Liver (tissue), 3 donors: ENCODE data around the gene PDE4B.

Experiments
- CTCF ChIP-seq: fragments of 150-350 bp; IDR thresholded peaks from 2 replicates; pipeline ENCODE4 v1.5.1; 2017; ENCODE audit warnings: improper control_type of control experiment, low read depth, low read length; ENCODE audit not compliant: missing input control
- JUND ChIP-seq, 2 donors: IDR thresholded peaks; 2 replicates each; pipeline ENCODE4 v1.6.1; 2016; ENCODE audit warnings: antibody characterized with exemption in 2 of 2
- SP1 ChIP-seq: IDR thresholded peaks from 2 replicates; pipeline ENCODE4 v1.6.1; 2018; ENCODE audit warnings: antibody characterized with exemption, mild to moderate bottlenecking
- TF ChIP-seq, protein P1 (sequence below): IDR thresholded peaks from 2 replicates; pipeline ENCODE4 v1.6.1; 2016; ENCODE audit warnings: antibody characterized with exemption, mild to moderate bottlenecking
- donor health status: healthy.
- donor health status: healthy.

DNA sequence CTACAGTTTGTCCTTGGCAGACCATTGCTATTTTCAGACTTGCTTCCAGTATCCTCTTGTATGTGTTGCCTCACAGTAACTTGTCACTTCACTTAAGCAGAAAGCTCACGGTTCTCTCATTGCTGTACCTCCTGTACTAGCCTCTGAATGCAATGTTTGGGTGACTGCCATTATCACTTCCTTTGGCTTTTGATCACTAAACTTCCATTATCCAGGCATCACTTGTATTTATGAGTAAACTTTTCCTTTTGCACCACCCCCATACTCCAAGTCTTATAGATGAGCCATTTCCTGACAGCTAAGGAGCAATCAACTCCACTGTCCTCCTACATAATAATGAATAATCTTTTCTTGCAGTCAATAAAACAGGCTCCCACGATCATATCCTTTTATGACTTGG lies 255.3 kb downstream of the PDE4B start:
- TF ChIP-seq SP1 (no peak), CTCF (no peak), JUND (IDR thresholded peaks at IDR 0.05) (no peak)
- TF ChIP-seq, protein P1, sequence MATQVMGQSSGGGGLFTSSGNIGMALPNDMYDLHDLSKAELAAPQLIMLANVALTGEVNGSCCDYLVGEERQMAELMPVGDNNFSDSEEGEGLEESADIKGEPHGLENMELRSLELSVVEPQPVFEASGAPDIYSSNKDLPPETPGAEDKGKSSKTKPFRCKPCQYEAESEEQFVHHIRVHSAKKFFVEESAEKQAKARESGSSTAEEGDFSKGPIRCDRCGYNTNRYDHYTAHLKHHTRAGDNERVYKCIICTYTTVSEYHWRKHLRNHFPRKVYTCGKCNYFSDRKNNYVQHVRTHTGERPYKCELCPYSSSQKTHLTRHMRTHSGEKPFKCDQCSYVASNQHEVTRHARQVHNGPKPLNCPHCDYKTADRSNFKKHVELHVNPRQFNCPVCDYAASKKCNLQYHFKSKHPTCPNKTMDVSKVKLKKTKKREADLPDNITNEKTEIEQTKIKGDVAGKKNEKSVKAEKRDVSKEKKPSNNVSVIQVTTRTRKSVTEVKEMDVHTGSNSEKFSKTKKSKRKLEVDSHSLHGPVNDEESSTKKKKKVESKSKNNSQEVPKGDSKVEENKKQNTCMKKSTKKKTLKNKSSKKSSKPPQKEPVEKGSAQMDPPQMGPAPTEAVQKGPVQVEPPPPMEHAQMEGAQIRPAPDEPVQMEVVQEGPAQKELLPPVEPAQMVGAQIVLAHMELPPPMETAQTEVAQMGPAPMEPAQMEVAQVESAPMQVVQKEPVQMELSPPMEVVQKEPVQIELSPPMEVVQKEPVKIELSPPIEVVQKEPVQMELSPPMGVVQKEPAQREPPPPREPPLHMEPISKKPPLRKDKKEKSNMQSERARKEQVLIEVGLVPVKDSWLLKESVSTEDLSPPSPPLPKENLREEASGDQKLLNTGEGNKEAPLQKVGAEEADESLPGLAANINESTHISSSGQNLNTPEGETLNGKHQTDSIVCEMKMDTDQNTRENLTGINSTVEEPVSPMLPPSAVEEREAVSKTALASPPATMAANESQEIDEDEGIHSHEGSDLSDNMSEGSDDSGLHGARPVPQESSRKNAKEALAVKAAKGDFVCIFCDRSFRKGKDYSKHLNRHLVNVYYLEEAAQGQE = no peak
